Kidney (tissue), 14 donors: ENCODE measurements around the gene LARP1. TPM values are rescaled to one million over a fixed set of nuclear protein-coding genes. Genes with fewer than 3 reads are reported as not detected.

ENCODE experiments used
- DNase-seq, 5 donors: peaks; one replicate each; pipeline ENCODE4 v3.0.0-alpha.2; 2013 to 2020
- FAIRE-seq: peaks from 2 replicates; lab custom pipeline; 2012; peaks lifted over from hg19 to GRCh38; lab: Jason Lieb, UNC
- H3K27ac ChIP-seq, 2 donors: one replicate each; pipeline ENCODE4 v1.7.0; 2013; ENCODE audit warnings: low read depth in 2 of 2, low read length in 2 of 2, inconsistent platforms in 1 of 2
- H3K27me3 ChIP-seq: one replicate; pipeline ENCODE4 v1.7.1; 2013; ENCODE audit warnings: low read length, inconsistent platforms; ENCODE audit not compliant: control insufficient read depth, insufficient read depth
- H3K36me3 ChIP-seq, 3 donors: one replicate each; pipeline versions ENCODE4 v1.7.0 to v1.7.1; 2013; ENCODE audit warnings: low read length in 3 of 3, control low read depth in 1 of 3, inconsistent platforms in 1 of 3; ENCODE audit not compliant: insufficient read depth in 3 of 3, control insufficient read depth in 2 of 3
- H3K4me1 ChIP-seq, 3 donors: one replicate each; pipeline versions ENCODE4 v1.7.0 to v1.7.1; 2013; ENCODE audit warnings: low read length in 3 of 3, inconsistent platforms in 1 of 3, low read depth in 1 of 3; ENCODE audit not compliant: control insufficient read depth in 2 of 3, insufficient read depth in 2 of 3
- H3K4me3 ChIP-seq, 3 donors: one replicate each; pipeline versions ENCODE4 v1.7.0 to v1.8.1; 2013; ENCODE audit warnings: low read length in 3 of 3, control low read depth in 1 of 3, inconsistent platforms in 1 of 3
- H3K9ac ChIP-seq, 3 donors: one replicate each; pipeline versions ENCODE4 v1.7.0 to v1.7.1; 2013; ENCODE audit warnings: low read length in 3 of 3, control low read depth in 1 of 3, inconsistent platforms in 1 of 3
- H3K9me3 ChIP-seq, 3 donors: one replicate each; pipeline versions ENCODE4 v1.7.0 to v1.7.1; 2013; ENCODE audit warnings: low read length in 3 of 3, control low read depth in 1 of 3, inconsistent platforms in 1 of 3; ENCODE audit not compliant: control insufficient read depth in 2 of 3, insufficient read depth in 1 of 3
- CTCF ChIP-seq: IDR thresholded peaks from 3 replicates; pipeline ENCODE4 v1.5.1; 2012; ENCODE audit warnings: mild to moderate bottlenecking, moderate library complexity, borderline replicate concordance; ENCODE audit not compliant: insufficient read depth; ENCODE audit errors: extremely low read depth
- intact Hi-C: fragments of 100-400 bp; cut with DNase I; formaldehyde crosslinking; loops from one replicate; pipeline ENCODE4 v1.11.1; 2022
- polyA plus RNA-seq: library from polyadenylated mRNA; stranded (reverse); fragments of 350-450 nt; fragmentation: Illumina TruSeq; extraction: RNeasy Lipid Tissue Mini Kit (QIAGEN cat#74804); gene quantifications from one replicate; pipeline ENCODE4 v1.2.3, GENCODE V29; 2014; ENCODE audit warnings: low read depth, low replicate concordance; ENCODE audit not compliant: insufficient read depth
- total RNA-seq: library from RNA; stranded (reverse); fragmentation: NEBNext Ultra II Directional; extraction: Animal tissue kit (Norgen Biotek cat#: 25700); gene quantifications from one replicate; pipeline ENCODE4 v1.2.1, GENCODE V29; 2021
- donor health status: control.
- donor health status: control.
- donor health status: control.
- donor health status: control.
- donor health status: control.
- donor health status: DM: yes; HTN: yes; CAD: no.
- donor health status: Normal renal cell carcinoma (clear cell type).

LARP1 gene
- total and polyA plus RNA-seq, 2 donors from 2014 or later: 25.2 to 155 TPM

- no peaks in the 10 kb centered on the region for H3K9me3 ChIP-seq
- FAIRE-seq: no peak
- H3K36me3 ChIP-seq: no peaks in the 10 kb centered on the region
- H3K27ac ChIP-seq: no peak overlapping the region
- TF ChIP-seq CTCF: no peak
- H3K27me3 ChIP-seq: no peaks in the 10 kb centered on the region
- intact Hi-C loops: no loop called here
- H3K9ac ChIP-seq: no peak overlapping the region
- H3K4me1 ChIP-seq: peaks cover 0 to 57% (median 44%) of the 10 kb centered on the region in 3 donors
- no peak for DNase-seq
- no peak overlapping the region for H3K4me3 ChIP-seq
Observed at GRCh38 chr5:154770111-154770510, 14.9 kb downstream of the LARP1 start.

GRCh38 chr5:154771383-154771901 is 16.3 kb downstream of the LARP1 start:
- no peaks in the 10 kb centered on the region for H3K27me3 ChIP-seq
- peak overlapping the region; percentile 10 to 20 for H3K27ac ChIP-seq
- no peaks in the 10 kb centered on the region for H3K9me3 ChIP-seq
- no peaks in the 10 kb centered on the region for H3K36me3 ChIP-seq
- no peak for TF ChIP-seq CTCF
- FAIRE-seq: no peak
- no peak overlapping the region for H3K4me3 ChIP-seq
- peak in 2 of 5 donors; percentile 26 to 42 for DNase-seq
- intact Hi-C loops: no loop called here
- H3K4me1 ChIP-seq: peaks cover 0 to 57% (median 43%) of the 10 kb centered on the region in 3 donors
- H3K9ac ChIP-seq: no peak overlapping the region

- peaks cover 0 to 43% (median 32%) of the 10 kb centered on the region in 3 donors for H3K4me1 ChIP-seq
- H3K9ac ChIP-seq: no peak overlapping the region
- H3K27me3 ChIP-seq: no peaks in the 10 kb centered on the region
- H3K9me3 ChIP-seq: no peaks in the 10 kb centered on the region
- no peaks in the 10 kb centered on the region for H3K36me3 ChIP-seq
- TF ChIP-seq CTCF: no peak
- no peak for FAIRE-seq
- DNase-seq: no peak
- intact Hi-C loops: no loop called here
- H3K27ac ChIP-seq: no peak overlapping the region
- no peak overlapping the region for H3K4me3 ChIP-seq
Observed at GRCh38 chr5:154773326-154773725, 18.1 kb downstream of the LARP1 start.

- no peak overlapping the region for H3K27ac ChIP-seq
- intact Hi-C loops: no loop called here
- FAIRE-seq (no peak), DNase-seq (no peak)
- no peak overlapping the region for H3K9ac ChIP-seq
- no peak overlapping the region for H3K4me3 ChIP-seq
- no peak for TF ChIP-seq CTCF
- H3K9me3 ChIP-seq: no peaks in the 10 kb centered on the region
- no peaks in the 10 kb centered on the region for H3K27me3 ChIP-seq
- H3K36me3 ChIP-seq: no peaks in the 10 kb centered on the region
- peaks cover 0 to 27% (median 21%) of the 10 kb centered on the region in 3 donors for H3K4me1 ChIP-seq
Observed at GRCh38 chr5:154776167-154776566, 21.0 kb downstream of the LARP1 start.
